ENCODE data around the gene HJV. TPM values are rescaled to one million over a fixed set of nuclear protein-coding genes. Genes with fewer than 3 reads are reported as not detected.

HJV gene
- total RNA-seq, 2 experiments from 2014 or later, result not detected

DNA sequence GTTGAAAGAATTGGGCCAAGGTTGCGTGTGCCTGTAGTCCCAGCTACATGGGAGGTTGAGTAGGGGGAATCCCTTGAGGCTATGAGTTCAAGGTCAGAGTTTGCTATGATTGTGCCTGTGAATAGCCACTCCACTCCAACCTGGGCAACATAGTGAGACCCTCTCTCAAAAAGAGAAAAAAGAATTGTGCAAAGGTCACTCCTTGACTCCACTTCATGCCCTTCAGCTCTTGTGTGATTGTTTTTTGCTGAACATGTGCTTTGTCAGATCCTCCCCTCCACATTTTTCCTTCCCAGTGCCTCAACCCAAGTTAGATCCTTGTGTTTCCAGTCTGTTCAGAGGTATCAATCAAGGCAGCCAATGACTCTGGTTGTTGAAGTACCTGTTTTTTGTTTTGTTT is 33.6 kb downstream of the HJV start:
- Mint-ChIP-seq H3K27ac (peak overlapping the region; percentile 76), H3K36me3 (ENCODE audit: low read depth) (peaks cover 9% of the 10 kb centered on the region), H3K9me3 (no peaks in the 10 kb centered on the region), H3K4me1 (ENCODE audit: low read depth) (peaks cover 64% of the 10 kb centered on the region), H3K4me3 (no peak overlapping the region), H3K27me3 (ENCODE audit: low read depth) (no peaks in the 10 kb centered on the region)
- intact Hi-C loops (cut with micrococcal nuclease), result no loop called here
- CTCF ChIA-PET, result interaction anchor here (5.2 to 8.8 kb wide), 2 partner anchors 9 to 19 kb away, joined by 21 to 109 read pairs; no protein-coding TSS in a partner anchor
- peak; percentile 3 for DNase-seq

- Mint-ChIP-seq H3K27me3 (ENCODE audit: low read depth) (no peaks in the 10 kb centered on the region), H3K9me3 (no peaks in the 10 kb centered on the region), H3K27ac (no peak overlapping the region), H3K36me3 (ENCODE audit: low read depth) (no peaks in the 10 kb centered on the region), H3K4me1 (ENCODE audit: low read depth) (peaks cover 51% of the 10 kb centered on the region), H3K4me3 (no peak overlapping the region)
- CTCF ChIA-PET, result interaction anchor here (0.5 to 8.8 kb wide), 5 partner anchors 7 to 19 kb away, joined by 3 to 109 read pairs (median 4); partner anchors contain the start of gene TXNIP
- DNase-seq, result peak; percentile 2
- intact Hi-C loops (cut with micrococcal nuclease), result no loop called here
These were observed 35.0 kb downstream of the HJV start for GRCh38 chr1:145986551-145986950.

- DNase-seq, result peak; percentile 41
- Mint-ChIP-seq H3K27me3 (ENCODE audit: low read depth) (no peaks in the 10 kb centered on the region), H3K36me3 (ENCODE audit: low read depth) (no peaks in the 10 kb centered on the region), H3K4me3 (peak overlapping the region; percentile 32), H3K9me3 (no peaks in the 10 kb centered on the region), H3K27ac (peak overlapping the region; percentile 91), H3K4me1 (ENCODE audit: low read depth) (peaks cover 43% of the 10 kb centered on the region)
- CTCF ChIA-PET, result interaction anchor here (0.6 to 8.8 kb wide), 6 partner anchors 6 to 18 kb away, joined by 3 to 109 read pairs (median 4); partner anchors contain the start of gene TXNIP
- intact Hi-C loops (cut with micrococcal nuclease), result loop anchor here (1.0 kb wide), 1 partner anchor 8 kb away; no protein-coding TSS in a partner anchor
These were observed 35.8 kb downstream of the HJV start for GRCh38 chr1:145985502-145986439.

DNA sequence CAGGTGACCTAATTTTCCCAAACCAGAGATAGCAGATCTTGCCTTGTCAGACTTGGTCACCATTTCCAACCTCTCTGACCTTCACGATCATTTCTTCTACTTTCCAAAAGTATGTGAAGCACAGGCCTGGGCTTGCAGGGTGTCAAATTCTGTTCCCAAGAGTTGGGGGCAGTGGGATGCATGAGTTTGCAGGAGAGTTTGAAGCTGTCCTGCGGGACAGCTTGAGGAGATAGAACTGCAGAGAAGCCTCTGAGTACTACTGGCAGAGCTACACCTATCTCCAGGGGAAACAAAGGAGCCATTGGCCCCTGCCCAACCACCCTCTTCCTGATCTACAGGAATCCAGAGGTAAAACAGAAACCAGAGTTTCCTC is 36.4 kb downstream of the HJV start:
- DNase-seq, result peak; percentile 6
- no peaks in the 10 kb centered on the region for H3K27me3 Mint-ChIP-seq (ENCODE audit: low read depth)
- intact Hi-C loops (cut with micrococcal nuclease), result loop anchor here (1.0 kb wide), 1 partner anchor 8 kb away; no protein-coding TSS in a partner anchor
- H3K4me3 Mint-ChIP-seq, result peak overlapping the region; percentile 32
- no peaks in the 10 kb centered on the region for H3K9me3 Mint-ChIP-seq
- H3K27ac Mint-ChIP-seq, result peak overlapping the region; percentile 91
- peaks cover 36% of the 10 kb centered on the region for H3K4me1 Mint-ChIP-seq (ENCODE audit: low read depth)
- no peaks in the 10 kb centered on the region for H3K36me3 Mint-ChIP-seq (ENCODE audit: low read depth)
- CTCF ChIA-PET, result interaction anchor here (0.6 to 1.0 kb wide), 4 partner anchors 9 to 24 kb away, joined by 3 to 5 read pairs (median 4); no protein-coding TSS in a partner anchor

DNA sequence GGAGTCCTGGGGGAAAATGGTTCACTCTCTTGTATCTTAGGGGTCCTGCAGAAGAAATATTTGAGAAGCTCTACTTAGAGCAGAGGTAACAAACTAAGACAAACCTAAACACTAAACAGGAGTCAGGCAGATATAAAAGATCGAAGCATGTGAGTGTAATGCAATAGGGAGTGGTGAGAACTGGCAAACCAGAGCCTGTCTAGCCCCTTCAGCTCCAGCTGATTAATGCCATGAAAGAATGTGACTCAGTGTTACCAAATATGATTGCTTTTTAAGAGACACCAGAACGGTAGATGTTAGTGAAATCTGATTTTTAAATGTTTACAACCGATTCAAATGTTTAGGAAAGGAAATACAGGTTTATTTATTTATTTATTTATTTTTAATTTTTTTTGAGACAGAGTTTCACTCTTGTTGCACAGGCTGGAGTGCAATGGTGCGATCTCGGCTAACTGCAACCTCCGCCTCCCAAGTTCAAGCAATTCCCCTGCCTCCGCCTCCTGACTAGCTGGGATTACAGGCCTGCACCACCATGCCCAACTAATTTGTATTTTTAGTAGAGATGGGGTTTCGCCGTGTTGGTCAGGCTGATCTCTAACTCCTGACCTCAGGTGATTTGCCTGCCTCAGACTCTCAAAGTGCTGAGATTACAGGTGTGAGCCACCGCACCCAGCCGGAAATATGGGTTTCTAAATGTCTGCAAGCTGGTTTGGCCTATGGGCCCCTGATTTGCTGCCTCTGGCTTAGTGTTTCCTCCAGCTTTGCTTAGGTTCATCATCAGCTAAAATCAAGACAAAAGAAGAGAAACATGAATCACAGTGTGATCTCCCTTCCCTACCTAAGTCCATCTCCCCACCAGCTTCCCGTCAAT is 37.3 kb downstream of the HJV start:
- Mint-ChIP-seq H3K27ac (peak overlapping the region; percentile 91), H3K4me3 (no peak overlapping the region), H3K4me1 (ENCODE audit: low read depth) (peaks cover 36% of the 10 kb centered on the region), H3K36me3 (ENCODE audit: low read depth) (no peaks in the 10 kb centered on the region), H3K9me3 (no peaks in the 10 kb centered on the region), H3K27me3 (ENCODE audit: low read depth) (no peaks in the 10 kb centered on the region)
- CTCF ChIA-PET, result interaction anchor here (0.9 to 1.0 kb wide), 2 partner anchors 10 to 25 kb away, joined by 3 to 5 read pairs; no protein-coding TSS in a partner anchor
- intact Hi-C loops (cut with micrococcal nuclease), result no loop called here
- DNase-seq, result peak; percentile 71

DNA sequence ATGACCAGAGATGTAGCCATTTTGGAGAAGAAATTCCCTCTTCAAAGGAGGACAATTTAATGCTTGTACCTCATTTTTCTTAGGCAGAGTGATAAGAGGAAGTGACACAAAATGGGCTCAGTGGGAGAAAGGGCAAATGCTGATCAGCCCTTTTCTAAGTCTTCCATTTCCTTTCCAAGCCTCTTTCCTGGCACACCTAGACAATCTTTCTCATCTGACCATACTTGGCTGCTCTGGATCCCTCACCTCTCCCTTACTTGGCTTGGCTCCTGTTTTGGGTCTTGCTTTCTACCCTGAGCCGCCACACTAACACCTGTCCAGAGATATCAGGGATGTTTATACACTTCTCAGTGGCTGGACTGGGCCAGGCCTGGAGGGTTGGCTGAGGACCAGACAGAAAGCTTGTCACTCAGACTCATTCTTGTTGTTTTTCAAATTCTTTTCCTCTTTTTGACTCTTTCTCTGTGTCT is 38.3 kb downstream of the HJV start:
- no peaks in the 10 kb centered on the region for H3K9me3 Mint-ChIP-seq
- no peaks in the 10 kb centered on the region for H3K27me3 Mint-ChIP-seq (ENCODE audit: low read depth)
- peaks cover 28% of the 10 kb centered on the region for H3K4me1 Mint-ChIP-seq (ENCODE audit: low read depth)
- no peak for DNase-seq
- no peak overlapping the region for H3K27ac Mint-ChIP-seq
- H3K4me3 Mint-ChIP-seq, result no peak overlapping the region
- no peaks in the 10 kb centered on the region for H3K36me3 Mint-ChIP-seq (ENCODE audit: low read depth)
- CTCF ChIA-PET, result interaction anchor here (8.5 kb wide), 1 partner anchor 26 kb away, joined by 230 read pairs; no protein-coding TSS in a partner anchor
- intact Hi-C loops (cut with micrococcal nuclease), result no loop called here

DNA sequence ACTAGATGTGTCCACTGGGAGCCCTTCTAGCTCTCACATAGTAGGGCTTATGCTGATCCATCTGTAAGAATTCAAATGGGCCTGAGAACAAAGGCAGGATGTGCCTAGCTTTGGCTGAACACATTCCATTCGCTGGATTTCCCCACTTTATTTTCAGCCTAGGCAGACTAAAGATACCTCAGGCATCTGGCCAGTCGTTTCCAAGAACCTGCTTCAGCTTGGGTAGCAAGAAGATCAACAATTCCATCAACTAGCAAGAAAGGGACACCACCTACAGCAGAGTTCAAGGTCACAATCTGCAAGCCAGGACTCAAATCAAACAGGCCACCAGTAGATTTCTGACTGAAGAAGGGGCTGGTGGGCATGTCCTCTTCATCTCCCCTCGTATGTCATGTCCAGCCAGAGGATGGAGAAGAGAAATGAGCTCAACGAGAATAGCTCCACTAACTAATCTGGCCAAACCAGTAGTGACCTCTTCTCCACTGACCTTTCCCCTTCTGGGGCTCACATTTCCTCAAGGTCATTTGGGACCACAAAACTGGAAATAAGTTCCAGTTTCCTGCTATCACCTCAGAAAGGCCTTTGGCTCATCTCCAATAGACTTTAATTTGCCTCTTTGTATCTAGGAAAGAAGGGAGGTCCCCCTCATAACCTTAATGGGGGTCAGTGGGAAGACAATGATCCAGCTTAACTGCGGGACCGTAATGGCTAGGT is 39.4 kb downstream of the HJV start:
- intact Hi-C loops (cut with micrococcal nuclease), result no loop called here
- CTCF ChIA-PET, result interaction anchor here (1.0 to 8.5 kb wide), 5 partner anchors 8 to 27 kb away, joined by 3 to 230 read pairs (median 53); partner anchors contain the start of genes ANKRD34A, POLR3GL and TXNIP
- DNase-seq, result peak; percentile 51
- Mint-ChIP-seq H3K9me3 (no peaks in the 10 kb centered on the region), H3K36me3 (ENCODE audit: low read depth) (no peaks in the 10 kb centered on the region), H3K27ac (no peak overlapping the region), H3K4me1 (ENCODE audit: low read depth) (peaks cover 20% of the 10 kb centered on the region), H3K4me3 (no peak overlapping the region), H3K27me3 (ENCODE audit: low read depth) (no peaks in the 10 kb centered on the region)

GRCh38 chr1:145980457-145980994 is 41.0 kb downstream of the HJV start:
- Mint-ChIP-seq H3K4me1 (ENCODE audit: low read depth) (peaks cover 13% of the 10 kb centered on the region), H3K9me3 (no peaks in the 10 kb centered on the region), H3K27me3 (ENCODE audit: low read depth) (no peaks in the 10 kb centered on the region), H3K27ac (no peak overlapping the region), H3K36me3 (ENCODE audit: low read depth) (no peaks in the 10 kb centered on the region), H3K4me3 (no peak overlapping the region)
- intact Hi-C loops (cut with micrococcal nuclease), result loop anchor here (1.0 kb wide), 1 partner anchor 16 kb away; the partner anchor contains the start of gene TXNIP
- CTCF ChIA-PET, result interaction anchor here (0.8 to 8.5 kb wide), 12 partner anchors 10 to 89 kb away, joined by 3 to 230 read pairs (median 14); partner anchors contain the start of genes ANKRD34A, LIX1L, POLR3GL and RBM8A
- no peak for DNase-seq

GRCh38 chr1:145979746-145980456 is 41.6 kb downstream of the HJV start:
- H3K4me3 Mint-ChIP-seq, result no peak overlapping the region
- DNase-seq, result peak; percentile 60
- H3K27me3 Mint-ChIP-seq (ENCODE audit: low read depth), result no peaks in the 10 kb centered on the region

GRCh38 chr1:145978854-145979745 is 42.4 kb downstream of the HJV start:
- CTCF ChIA-PET, result interaction anchor here (0.7 to 8.5 kb wide), 18 partner anchors 9 to 133 kb away, joined by 3 to 230 read pairs (median 6); partner anchors contain the start of genes ANKRD34A, LIX1L, NUDT17 and POLR3GL
- Mint-ChIP-seq H3K27me3 (ENCODE audit: low read depth) (no peaks in the 10 kb centered on the region), H3K9me3 (no peaks in the 10 kb centered on the region), H3K4me1 (ENCODE audit: low read depth) (peaks cover 5% of the 10 kb centered on the region), H3K36me3 (ENCODE audit: low read depth) (no peaks in the 10 kb centered on the region), H3K4me3 (no peak overlapping the region), H3K27ac (no peak overlapping the region)
- DNase-seq, result peak; percentile 93
- intact Hi-C loops (cut with micrococcal nuclease), result no loop called here

More at GRCh38 chr1:145979746-145980456, 41.6 kb downstream of the HJV start:
- intact Hi-C loops (cut with micrococcal nuclease), result loop anchor here (1.0 kb wide), 1 partner anchor 16 kb away; the partner anchor contains the start of gene TXNIP
- no peaks in the 10 kb centered on the region for H3K36me3 Mint-ChIP-seq (ENCODE audit: low read depth)
- peaks cover 7% of the 10 kb centered on the region for H3K4me1 Mint-ChIP-seq (ENCODE audit: low read depth)
- CTCF ChIA-PET, result interaction anchor here (0.6 to 8.5 kb wide), 16 partner anchors 11 to 134 kb away, joined by 3 to 230 read pairs (median 8); partner anchors contain the start of genes ANKRD34A, LIX1L, NUDT17 and POLR3GL
- no peak overlapping the region for H3K27ac Mint-ChIP-seq
- no peaks in the 10 kb centered on the region for H3K9me3 Mint-ChIP-seq

Measured in activated naive CD4-positive, alpha-beta T cell treated with anti-CD3 and anti-CD28 coated beads for 36 hours (primary cell).